Chondrocyte (in vitro differentiated cells): Measurements from ENCODE around the gene RUNX1. TPM values are rescaled to one million over a fixed set of nuclear protein-coding genes. Genes with fewer than 3 reads are reported as not detected.

Source experiments
- DNase-seq: peaks from one replicate; pipeline ENCODE4 v3.0.0; 2021; ENCODE audit warnings: mixed read lengths, low spot score
- H3K27ac Mint-ChIP-seq: one replicate; pipeline ENCODE4 v1.8.0; 2021; ENCODE audit warnings: mild to moderate bottlenecking, moderate library complexity, mixed read lengths; ENCODE audit not compliant: unreplicated experiment
- H3K27me3 Mint-ChIP-seq: 2 replicates; pipeline ENCODE4 v1.8.0; 2021; ENCODE audit warnings: low read depth, mixed read lengths
- H3K36me3 Mint-ChIP-seq: 2 replicates; pipeline ENCODE4 v1.8.0; 2021; ENCODE audit warnings: low read depth, mixed read lengths
- H3K4me1 Mint-ChIP-seq: 2 replicates; pipeline ENCODE4 v1.8.0; 2021; ENCODE audit warnings: low read depth, mild to moderate bottlenecking, mixed read lengths
- H3K4me3 Mint-ChIP-seq: one replicate; pipeline ENCODE4 v1.8.0; 2021; ENCODE audit warnings: mild to moderate bottlenecking, moderate library complexity, mixed read lengths; ENCODE audit not compliant: unreplicated experiment
- H3K9me3 Mint-ChIP-seq: 2 replicates; pipeline ENCODE4 v1.8.0; 2021; ENCODE audit warnings: low read depth, mixed read lengths
- CTCF ChIP-seq: fragments of 200-600 bp; sonication (generic); IDR thresholded peaks from 2 replicates; pipeline ENCODE4 v1.5.0; 2021; ENCODE audit warnings: antibody characterized with exemption, mild to moderate bottlenecking, moderate library complexity
- total RNA-seq: library from RNA; stranded (reverse); gene quantifications from 3 replicates; pipeline ENCODE4 v1.2.1, GENCODE V29; 2021

The RUNX1 gene
- total RNA-seq, 1 donor from 2014 or later: 37.9 TPM

GRCh38 chr21:34809822-34810221, 239.3 kb downstream of the RUNX1 start:
- H3K4me1 Mint-ChIP-seq: peaks cover 77% of the 10 kb centered on the region
- TF ChIP-seq CTCF: no peak
- peaks cover 15% of the 10 kb centered on the region for H3K9me3 Mint-ChIP-seq

GRCh38 chr21:34808569-34809204, 240.4 kb downstream of the RUNX1 start:
- no peaks in the 10 kb centered on the region for H3K27me3 Mint-ChIP-seq
- peaks cover 18% of the 10 kb centered on the region for H3K9me3 Mint-ChIP-seq
- DNase-seq: no peak
- H3K4me1 Mint-ChIP-seq: peaks cover 79% of the 10 kb centered on the region
- H3K27ac Mint-ChIP-seq: peak overlapping the region; percentile 99
- H3K36me3 Mint-ChIP-seq: peaks cover 21% of the 10 kb centered on the region
- H3K4me3 Mint-ChIP-seq: peak overlapping the region; percentile 25
- TF ChIP-seq CTCF: no peak

More at GRCh38 chr21:34809822-34810221, 239.3 kb downstream of the RUNX1 start:
- no peak overlapping the region for H3K4me3 Mint-ChIP-seq
- no peak overlapping the region for H3K27ac Mint-ChIP-seq
- no peaks in the 10 kb centered on the region for H3K27me3 Mint-ChIP-seq
- DNase-seq: no peak
- H3K36me3 Mint-ChIP-seq: peaks cover 21% of the 10 kb centered on the region

- H3K4me3 Mint-ChIP-seq: peak overlapping the region; percentile 41
- peaks cover 20% of the 10 kb centered on the region for H3K36me3 Mint-ChIP-seq
- peaks cover 18% of the 10 kb centered on the region for H3K9me3 Mint-ChIP-seq
- peaks cover 75% of the 10 kb centered on the region for H3K4me1 Mint-ChIP-seq
- peak overlapping the region; percentile 99 for H3K27ac Mint-ChIP-seq
- no peaks in the 10 kb centered on the region for H3K27me3 Mint-ChIP-seq
- no peak for DNase-seq
- no peak for TF ChIP-seq CTCF
Measured at GRCh38 chr21:34807881-34808568, 241.1 kb downstream of the RUNX1 start.

- Mint-ChIP-seq H3K4me3 (peak overlapping the region; percentile 41), H3K36me3 (peaks cover 20% of the 10 kb centered on the region), H3K9me3 (peaks cover 18% of the 10 kb centered on the region), H3K27ac (peak overlapping the region; percentile 99), H3K4me1 (peaks cover 68% of the 10 kb centered on the region), H3K27me3 (no peaks in the 10 kb centered on the region)
- DNase-seq: no peak
- no peak for TF ChIP-seq CTCF
Measured at GRCh38 chr21:34807146-34807880, 241.8 kb downstream of the RUNX1 start.

- no peak for DNase-seq
- Mint-ChIP-seq H3K36me3 (peaks cover 24% of the 10 kb centered on the region), H3K27ac (peak overlapping the region; percentile 99), H3K4me1 (peaks cover 65% of the 10 kb centered on the region), H3K27me3 (no peaks in the 10 kb centered on the region), H3K9me3 (peaks cover 18% of the 10 kb centered on the region), H3K4me3 (no peak overlapping the region)
- TF ChIP-seq CTCF: no peak
Measured at GRCh38 chr21:34806423-34806822, 242.7 kb downstream of the RUNX1 start.
